Upper lobe of right lung (tissue), 1 donor: ENCODE measurements around the gene AGT. TPM values are rescaled to one million over a fixed set of nuclear protein-coding genes. Genes with fewer than 3 reads are reported as not detected.

Experiments used
- ATAC-seq: fragments of 200-7000 bp; cut with Tn5 transposase; one replicate; pipeline ENCODE4 v1.9.1; 2020; ENCODE audit warnings: mild to moderate bottlenecking, moderate library complexity
- DNase-seq: peaks from one replicate; pipeline ENCODE4 v3.0.0-alpha.2; 2020
- H3K27ac ChIP-seq: fragments of 200-600 bp; one replicate; pipeline ENCODE4 v1.8.0; 2022
- H3K27me3 ChIP-seq: fragments of 200-600 bp; one replicate; pipeline ENCODE4 v1.8.0; 2022; ENCODE audit warnings: mild to moderate bottlenecking
- H3K36me3 ChIP-seq: fragments of 200-600 bp; one replicate; pipeline ENCODE4 v1.8.0; 2022
- H3K4me1 ChIP-seq: fragments of 200-600 bp; one replicate; pipeline ENCODE4 v1.8.0; 2022
- H3K4me3 ChIP-seq: fragments of 200-600 bp; one replicate; pipeline ENCODE4 v1.8.0; 2022; ENCODE audit warnings: mild to moderate bottlenecking
- H3K9me3 ChIP-seq: fragments of 200-600 bp; one replicate; pipeline ENCODE4 v1.8.0; 2022
- intact Hi-C: fragments of 100-400 bp; cut with DNase I; formaldehyde crosslinking; loops from one replicate; pipeline ENCODE4 v1.11.0; 2022
- total RNA-seq: library from RNA; stranded (reverse); fragmentation: NEBNext Ultra II Directional; extraction: Animal tissue kit (Norgen Biotek cat#: 25700); gene quantifications from one replicate; pipeline ENCODE4 v1.2.1, GENCODE V29; 2021
- TF ChIP-seq, protein P1 (sequence below): fragments of 200-600 bp; IDR thresholded peaks from one replicate; pipeline ENCODE4 v1.8.0; 2022; ENCODE audit warnings: antibody characterized with exemption
- donor health status: DM: no; HTN: yes; CAD: no; lungs with severe emphysema.

Gene AGT
- total RNA-seq, 1 donor from 2014 or later = 1.8 TPM

DNA sequence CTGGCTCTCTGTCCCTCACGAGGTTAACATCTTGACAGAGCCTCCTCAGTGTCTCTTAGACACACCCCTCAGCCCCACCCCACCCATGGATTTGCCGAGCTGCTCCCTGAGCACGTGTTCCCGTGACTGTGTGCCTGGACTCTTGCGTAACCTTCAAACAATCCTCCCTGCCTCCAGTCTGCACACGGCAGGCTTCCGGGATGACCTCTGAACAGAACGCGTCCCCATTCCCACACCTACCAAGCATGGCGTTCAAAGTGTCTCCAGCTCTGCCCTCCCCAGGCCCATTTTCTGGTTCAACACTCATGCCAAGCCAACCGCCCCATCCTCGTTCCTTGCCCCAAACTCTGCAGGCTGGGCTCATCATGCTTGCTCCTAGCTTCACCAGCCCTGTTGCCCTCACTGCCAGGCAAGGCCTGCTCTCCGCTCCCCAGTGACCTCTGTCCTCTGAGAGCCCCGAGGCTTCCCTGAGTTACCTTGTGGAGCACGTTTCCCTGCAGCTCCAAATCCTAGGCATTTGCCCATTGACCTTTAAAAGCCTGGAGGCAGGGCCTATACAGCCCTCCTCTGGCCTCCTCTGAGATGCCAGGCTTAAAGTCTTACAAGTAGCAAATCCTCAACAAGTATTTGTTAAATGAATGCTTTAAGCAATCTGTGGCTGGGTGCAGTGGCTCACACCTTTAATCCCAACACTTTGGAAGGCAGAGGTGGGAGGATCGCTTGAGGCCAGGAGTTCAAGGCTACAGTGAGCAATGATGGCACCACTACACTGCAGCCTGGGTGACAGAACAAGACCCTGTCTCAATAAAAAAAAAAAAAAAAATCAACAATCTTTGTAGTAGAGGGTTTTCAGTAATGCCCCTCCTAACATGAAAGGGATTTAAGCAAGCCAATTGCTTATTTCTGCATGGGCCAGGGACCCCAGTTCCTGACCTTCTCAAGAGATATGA is 5.0 kb downstream of the AGT start:
- intact Hi-C loops = no loop called here
- Histone ChIP-seq H3K4me1 (no peaks in the 10 kb centered on the region), H3K4me3 (no peak overlapping the region), H3K9me3 (no peaks in the 10 kb centered on the region), H3K27me3 (no peaks in the 10 kb centered on the region), H3K27ac (no peak overlapping the region), H3K36me3 (no peaks in the 10 kb centered on the region)
- ATAC-seq = peak; percentile 14
- TF ChIP-seq, protein P1, sequence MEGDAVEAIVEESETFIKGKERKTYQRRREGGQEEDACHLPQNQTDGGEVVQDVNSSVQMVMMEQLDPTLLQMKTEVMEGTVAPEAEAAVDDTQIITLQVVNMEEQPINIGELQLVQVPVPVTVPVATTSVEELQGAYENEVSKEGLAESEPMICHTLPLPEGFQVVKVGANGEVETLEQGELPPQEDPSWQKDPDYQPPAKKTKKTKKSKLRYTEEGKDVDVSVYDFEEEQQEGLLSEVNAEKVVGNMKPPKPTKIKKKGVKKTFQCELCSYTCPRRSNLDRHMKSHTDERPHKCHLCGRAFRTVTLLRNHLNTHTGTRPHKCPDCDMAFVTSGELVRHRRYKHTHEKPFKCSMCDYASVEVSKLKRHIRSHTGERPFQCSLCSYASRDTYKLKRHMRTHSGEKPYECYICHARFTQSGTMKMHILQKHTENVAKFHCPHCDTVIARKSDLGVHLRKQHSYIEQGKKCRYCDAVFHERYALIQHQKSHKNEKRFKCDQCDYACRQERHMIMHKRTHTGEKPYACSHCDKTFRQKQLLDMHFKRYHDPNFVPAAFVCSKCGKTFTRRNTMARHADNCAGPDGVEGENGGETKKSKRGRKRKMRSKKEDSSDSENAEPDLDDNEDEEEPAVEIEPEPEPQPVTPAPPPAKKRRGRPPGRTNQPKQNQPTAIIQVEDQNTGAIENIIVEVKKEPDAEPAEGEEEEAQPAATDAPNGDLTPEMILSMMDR = no peak
- no peak for DNase-seq

DNA sequence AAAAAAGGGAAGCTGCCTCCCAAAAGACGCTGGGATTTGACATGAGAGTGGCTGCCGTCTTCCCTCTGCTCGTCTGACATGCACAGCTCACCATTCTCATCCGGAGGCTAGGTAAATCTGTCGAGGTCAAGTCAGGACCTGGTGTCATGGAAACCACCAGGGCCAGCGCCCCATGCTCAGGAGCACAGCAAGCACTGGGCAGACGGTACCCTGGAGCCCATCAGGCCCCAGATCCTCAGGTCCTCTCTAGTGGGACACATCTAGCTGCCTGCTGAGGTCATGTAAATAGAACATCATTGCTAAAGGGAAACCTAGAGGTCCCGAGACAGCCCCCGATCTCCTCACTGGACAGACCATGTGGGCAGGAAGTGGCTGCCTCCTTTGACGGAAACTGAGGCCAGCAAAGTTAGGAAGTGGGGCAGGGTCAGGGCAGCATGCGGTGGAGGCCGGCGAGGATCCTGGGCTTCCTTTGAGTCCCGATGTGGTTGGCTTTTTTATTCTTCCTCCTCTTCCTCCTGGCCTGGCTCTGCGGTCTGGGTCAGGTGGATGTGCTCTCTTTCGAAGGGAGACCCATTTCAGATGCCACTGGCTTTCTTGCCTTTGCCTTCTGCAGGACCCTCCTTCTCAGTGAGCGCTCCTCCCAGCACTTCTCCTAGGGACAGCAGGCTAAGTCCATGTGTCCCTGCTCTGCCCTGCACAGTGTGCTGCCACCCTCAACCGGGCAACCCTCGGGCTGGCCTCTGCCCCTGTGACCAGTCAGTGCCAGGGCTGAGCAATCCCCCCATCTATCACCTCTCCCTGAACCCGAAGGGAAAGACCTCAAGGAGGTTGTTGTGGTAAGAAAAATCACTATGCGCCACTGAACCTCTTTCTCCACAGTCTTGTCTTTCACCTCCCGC is 5.9 kb downstream of the AGT start:
- TF ChIP-seq, protein P1 = no peak
- intact Hi-C loops = no loop called here
- Histone ChIP-seq H3K27me3 (no peaks in the 10 kb centered on the region), H3K4me3 (no peak overlapping the region), H3K9me3 (no peaks in the 10 kb centered on the region), H3K4me1 (no peaks in the 10 kb centered on the region), H3K27ac (no peak overlapping the region), H3K36me3 (no peaks in the 10 kb centered on the region)
- DNase-seq (no peak), ATAC-seq (no peak)

- no peaks in the 10 kb centered on the region for H3K9me3 ChIP-seq
- no peak overlapping the region for H3K4me3 ChIP-seq
- H3K4me1 ChIP-seq = no peaks in the 10 kb centered on the region
- no peaks in the 10 kb centered on the region for H3K27me3 ChIP-seq
- H3K36me3 ChIP-seq = no peaks in the 10 kb centered on the region
- DNase-seq (no peak), ATAC-seq (no peak)
- H3K27ac ChIP-seq = no peak overlapping the region
- intact Hi-C loops = no loop called here
- TF ChIP-seq, protein P1 = no peak
Measured at GRCh38 chr1:230706887-230707731, 6.8 kb downstream of the AGT start.

DNA sequence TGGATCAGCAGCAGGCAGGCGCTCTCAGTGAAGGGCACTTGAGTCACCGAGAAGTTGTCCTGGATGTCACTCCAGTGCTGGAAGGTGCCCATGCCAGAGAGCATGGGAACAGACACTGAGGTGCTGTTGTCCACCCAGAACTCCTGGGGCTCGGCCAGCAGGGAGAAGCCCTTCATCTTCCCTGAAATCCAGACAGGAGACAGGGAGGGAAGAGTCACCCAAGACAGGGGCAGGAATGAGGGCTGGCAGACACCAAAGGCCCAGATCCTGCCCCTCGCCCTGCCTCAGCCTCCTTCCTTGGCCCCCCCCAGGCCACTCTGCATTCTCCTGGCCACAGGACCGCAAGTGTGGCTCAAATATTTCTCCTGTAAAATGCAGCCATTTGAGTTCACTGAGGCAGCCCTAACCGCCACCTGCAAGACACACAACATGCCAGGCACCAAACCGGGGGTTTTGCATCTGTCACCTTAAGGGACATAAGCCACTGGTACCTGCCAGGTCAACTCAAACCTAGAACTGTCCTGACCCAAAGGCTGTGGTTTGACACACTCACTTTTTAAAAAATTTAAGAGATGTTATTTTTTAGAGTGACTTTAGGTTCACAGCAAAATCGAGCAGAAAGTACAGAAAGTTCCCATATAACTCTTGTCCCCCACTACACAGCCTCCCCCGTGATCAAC is 7.8 kb downstream of the AGT start:
- Histone ChIP-seq H3K4me1 (no peaks in the 10 kb centered on the region), H3K4me3 (no peak overlapping the region), H3K9me3 (no peaks in the 10 kb centered on the region), H3K27ac (no peak overlapping the region), H3K27me3 (no peaks in the 10 kb centered on the region), H3K36me3 (no peaks in the 10 kb centered on the region)
- ATAC-seq = no peak
- intact Hi-C loops = no loop called here
- no peak for DNase-seq
- TF ChIP-seq, protein P1 = no peak
